ENCODE data around the gene DEPDC5. TPM values are rescaled to one million over a fixed set of nuclear protein-coding genes. Genes with fewer than 3 reads are reported as not detected.

Gene DEPDC5
- total RNA-seq, 1 donor from 2014 or later, result 22.5 TPM

DNA sequence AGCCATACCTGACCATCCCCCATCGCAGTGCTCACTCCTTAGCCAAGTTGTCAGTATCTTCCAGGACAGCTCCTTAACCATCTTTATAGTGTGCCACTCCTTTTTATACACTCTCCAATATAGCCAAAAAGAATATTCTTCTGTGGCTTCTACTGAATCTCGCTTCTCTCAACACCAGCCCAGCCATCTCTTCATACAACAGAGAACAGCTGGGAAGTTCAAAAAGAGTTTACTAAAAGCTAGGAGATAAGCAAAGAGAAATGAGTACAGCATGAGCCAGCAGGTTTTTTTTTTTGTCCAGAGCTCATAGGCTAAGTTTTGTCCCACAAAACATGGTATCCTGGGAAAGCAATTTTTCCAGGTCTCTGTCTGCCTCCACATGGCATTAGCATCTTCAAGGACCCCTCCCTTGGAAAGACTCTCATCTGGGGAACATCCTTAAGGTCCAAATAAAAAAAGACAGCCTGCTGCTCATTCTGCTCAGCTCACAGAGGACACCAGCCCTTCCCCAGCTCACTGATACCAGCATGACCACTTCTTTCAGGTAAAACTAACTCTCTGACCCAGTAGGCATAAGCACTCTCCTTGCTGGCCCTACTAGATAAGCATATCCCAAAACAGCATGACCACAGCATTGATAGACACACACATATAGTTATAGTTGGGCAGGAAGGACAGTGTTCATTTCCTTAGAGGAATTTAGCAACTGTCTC lies 141.7 kb downstream of the DEPDC5 start:
- DNase-seq (ENCODE audit: low read depth), result no peak

DNA sequence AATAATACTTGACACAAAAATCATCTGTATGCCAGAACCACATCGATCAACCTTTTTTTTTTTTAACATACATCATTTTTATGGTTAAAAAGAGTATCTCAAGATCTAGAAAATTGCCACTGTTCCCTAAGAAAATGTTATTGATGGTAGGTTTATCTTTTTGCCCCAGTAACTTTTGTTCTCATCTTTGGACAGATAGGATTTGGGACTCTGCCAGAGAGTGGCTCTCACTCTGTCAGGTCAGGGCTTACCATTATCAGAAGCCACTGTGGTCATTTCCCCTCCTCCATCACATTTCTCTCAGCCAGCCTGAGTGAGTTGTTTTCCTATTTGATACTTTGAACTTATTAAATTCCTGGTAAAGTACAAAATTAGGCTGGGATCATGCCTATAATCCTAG lies 142.7 kb downstream of the DEPDC5 start:
- DNase-seq (ENCODE audit: low read depth), result no peak

DNA sequence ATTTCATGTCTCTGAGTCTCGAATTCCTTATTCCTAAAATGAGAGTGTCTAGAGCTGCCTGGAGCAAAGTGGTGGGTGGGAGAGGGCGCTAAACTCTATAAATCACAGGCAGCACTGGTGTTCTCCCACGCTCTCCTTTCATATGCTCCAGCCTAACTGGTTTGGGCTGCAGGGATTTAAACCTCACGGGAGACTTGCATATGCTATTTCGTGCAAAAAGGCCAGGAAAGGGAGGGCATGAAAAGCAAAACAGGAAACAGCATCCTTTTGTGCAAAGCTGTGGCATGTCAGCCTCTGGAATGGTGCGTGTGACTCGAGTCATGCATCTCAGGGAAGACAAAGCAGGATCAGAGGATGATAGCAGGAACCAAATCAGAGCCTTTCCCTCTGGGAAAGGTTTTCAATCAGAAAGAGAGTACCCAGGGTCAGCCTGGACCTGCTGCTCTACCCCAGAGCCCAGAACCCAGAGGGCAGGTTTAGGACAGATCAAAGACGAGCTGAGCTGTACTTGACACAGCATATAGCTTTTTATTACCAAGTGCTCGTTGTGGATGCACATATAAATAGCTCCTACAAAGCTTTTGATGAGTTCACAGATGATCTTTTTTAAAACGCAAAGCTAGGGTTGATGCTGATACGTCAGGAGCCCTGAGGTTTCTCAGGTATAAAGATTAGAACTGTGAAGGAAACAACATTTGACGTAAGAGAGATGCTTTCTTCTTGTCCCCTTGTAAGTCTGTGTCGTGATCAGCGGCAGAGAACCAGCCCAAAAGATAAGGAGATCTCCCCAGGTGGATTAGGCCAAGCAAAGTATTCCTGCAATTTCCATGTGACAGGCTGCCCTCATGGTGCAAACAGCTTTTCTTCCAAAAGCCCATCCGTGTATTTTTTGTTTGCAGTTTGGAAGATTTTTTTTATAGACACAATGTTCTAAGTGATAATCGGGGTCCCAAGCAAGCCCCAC lies 144.3 kb downstream of the DEPDC5 start:
- DNase-seq (ENCODE audit: low read depth), result no peak

DNA sequence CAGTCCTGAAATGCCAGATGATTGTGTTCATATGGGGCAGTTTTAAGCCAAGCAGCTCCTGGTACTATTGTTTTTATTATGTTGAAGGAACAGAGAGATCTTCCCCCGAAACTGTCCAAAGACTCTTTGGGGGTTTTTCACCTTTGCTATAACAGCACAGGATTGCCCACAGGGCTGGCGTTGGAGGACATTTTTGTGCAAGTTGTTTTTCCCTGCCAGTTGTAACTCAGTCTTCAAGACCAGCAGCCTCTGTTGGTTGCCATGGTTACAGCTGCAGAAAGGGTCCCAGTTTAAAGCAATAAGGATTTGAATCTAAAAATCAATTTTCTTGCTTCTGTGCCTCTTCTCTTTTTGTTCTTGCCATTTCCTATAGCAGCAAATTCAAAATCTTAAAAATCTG lies 145.1 kb downstream of the DEPDC5 start:
- no peak for DNase-seq (ENCODE audit: low read depth)

DNA sequence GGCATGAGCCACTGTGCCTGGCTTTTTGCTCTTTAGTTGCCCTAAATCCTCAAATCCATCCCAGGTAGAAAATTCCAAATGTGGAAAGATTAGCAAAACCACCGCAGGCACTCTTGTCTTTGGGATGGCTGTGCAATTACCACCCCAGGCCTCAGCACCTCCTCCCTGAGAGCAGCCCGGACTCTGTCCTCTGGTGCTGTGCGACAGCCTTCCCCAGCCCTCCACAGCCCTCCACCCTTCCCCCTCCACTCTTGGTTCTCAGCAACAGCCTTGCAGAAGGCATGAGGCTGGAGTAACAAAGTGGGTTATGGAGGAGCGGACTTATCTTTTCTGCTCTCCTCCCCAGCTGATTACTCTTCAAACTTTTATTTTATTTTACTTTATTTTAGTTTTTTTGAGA lies 145.8 kb downstream of the DEPDC5 start:
- DNase-seq (ENCODE audit: low read depth), result no peak

DNA sequence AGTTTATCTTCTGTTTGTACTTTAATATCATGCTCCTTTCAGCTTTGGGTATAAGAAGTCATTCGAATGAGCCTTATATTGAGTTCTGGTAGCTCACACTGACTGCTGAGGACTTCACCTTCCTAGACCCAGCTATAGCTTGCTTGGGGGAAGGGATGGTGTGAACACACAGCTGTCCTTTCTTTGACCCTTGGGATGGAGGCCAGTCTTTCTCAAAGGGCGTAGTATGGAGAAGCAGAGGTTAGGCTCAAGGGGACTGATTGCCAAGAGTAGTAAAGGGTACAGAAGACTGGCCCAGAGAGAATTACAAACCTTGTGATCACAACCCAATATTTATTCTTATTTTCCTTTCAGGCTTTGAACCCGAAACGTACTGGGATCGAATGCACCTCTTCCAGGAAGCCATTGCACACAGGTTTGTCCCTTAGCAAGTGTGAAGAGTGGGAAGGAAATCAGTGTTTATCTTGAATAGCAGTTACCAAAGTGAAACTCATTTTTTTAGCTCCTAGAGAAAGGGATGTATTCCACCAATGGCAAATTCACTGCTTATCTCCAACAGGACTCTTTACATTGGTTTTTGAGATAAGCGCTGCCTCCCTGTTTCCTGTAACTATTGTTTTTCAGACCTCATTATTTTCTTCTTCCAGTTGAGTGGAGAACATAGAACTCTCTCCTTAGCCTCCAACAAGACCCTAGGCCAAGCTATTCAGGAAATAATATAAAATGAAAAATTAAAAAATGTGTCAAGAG lies 147.7 kb downstream of the DEPDC5 start:
- DNase-seq (ENCODE audit: low read depth), result no peak

DNA sequence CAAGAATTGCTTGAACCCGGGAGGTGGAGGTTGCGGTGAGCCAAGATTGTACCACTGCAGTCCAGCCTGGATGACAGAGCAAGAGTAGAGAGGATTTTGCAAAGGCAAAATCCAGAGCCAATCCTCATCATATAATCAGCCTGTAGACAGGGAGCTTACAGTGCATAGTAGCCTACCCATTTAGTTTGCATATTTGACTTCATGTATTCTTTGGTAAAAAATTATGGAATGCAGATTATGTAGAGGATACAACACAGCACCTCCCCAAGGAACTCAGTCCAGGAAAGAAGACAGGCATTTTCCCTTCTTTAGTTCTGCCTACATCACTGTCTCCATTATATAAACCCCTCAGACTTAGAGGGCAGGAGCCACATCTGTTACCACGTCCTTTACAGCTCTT lies 150.8 kb downstream of the DEPDC5 start:
- DNase-seq (ENCODE audit: low read depth), result no peak

DNA sequence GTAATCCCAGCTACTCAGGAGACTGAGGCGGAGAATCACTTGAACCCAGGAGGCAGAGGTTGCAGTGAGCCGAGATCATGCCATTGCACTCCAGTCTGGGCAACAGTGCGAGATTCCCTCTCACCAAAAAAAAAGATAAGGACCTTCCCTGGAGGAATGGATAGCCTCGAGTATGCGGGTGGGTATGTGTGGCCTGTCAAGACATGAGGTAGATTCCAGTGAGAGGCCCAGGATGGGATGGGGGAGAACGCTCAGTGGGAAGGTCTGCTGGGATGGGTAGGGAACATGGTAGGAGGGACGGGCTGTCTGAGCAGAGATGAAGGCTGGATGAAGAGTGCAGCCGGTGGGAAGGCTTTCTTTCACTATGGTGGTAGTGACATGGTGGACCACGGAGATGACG lies 151.5 kb downstream of the DEPDC5 start:
- no peak for DNase-seq (ENCODE audit: low read depth)

DNA sequence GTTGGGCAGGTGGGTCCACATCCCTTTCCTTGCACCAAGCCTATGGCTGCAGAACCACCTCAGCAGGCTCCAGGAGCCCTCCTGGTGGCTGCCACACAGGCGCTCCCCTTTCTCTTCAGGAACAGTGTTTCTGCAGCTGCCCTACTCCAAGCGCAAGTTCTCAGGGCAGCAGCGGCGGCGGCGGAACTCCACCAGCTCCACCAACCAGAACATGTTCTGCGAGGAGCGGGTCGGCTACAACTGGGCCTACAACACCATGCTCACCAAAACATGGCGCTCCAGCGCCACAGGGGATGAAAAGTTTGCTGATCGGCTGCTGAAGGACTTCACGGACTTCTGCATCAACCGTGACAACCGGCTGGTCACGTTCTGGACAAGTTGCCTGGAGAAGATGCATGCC lies 152.3 kb downstream of the DEPDC5 start:
- no peak for DNase-seq (ENCODE audit: low read depth)

DNA sequence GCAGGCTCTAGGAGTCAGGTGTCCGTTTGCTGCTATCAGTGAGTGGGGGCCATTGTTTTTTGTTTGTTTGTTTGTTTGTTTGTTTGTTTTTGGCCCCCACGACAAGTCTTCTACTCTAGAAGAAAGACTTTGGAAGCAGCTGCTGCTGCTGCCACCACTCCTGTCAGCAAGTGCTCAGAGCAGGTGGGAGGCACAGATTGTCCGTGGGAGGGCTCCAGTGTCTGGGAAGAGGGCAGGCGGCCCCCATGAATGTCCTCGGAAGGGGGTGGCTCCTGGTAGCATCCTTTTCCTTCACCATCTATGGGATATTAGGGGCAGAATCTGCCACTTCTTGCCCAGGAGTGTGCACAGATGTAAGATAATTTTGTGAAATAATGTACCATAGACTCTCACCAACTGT lies 152.8 kb downstream of the DEPDC5 start:
- no peak for DNase-seq (ENCODE audit: low read depth)

DNA sequence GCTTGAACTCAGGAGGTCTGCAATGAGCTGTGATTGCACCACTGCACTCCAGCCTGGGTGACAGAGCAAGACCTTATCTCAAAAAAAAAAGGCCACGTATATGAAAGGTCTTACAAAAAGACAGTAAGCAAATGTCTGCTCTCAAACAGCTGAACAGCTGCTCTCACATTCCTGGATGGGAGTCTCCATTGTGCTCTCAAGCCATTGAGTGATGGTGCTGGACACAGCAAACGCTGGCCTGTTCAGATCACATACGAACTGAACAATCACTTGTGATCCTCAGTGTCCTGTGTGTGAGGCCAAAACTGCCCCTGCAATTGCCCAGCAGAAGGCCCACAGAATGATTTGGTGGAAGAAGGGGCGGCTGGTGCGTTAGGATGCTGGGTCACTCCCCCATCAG lies 156.2 kb downstream of the DEPDC5 start:
- DNase-seq (ENCODE audit: low read depth), result no peak

DNA sequence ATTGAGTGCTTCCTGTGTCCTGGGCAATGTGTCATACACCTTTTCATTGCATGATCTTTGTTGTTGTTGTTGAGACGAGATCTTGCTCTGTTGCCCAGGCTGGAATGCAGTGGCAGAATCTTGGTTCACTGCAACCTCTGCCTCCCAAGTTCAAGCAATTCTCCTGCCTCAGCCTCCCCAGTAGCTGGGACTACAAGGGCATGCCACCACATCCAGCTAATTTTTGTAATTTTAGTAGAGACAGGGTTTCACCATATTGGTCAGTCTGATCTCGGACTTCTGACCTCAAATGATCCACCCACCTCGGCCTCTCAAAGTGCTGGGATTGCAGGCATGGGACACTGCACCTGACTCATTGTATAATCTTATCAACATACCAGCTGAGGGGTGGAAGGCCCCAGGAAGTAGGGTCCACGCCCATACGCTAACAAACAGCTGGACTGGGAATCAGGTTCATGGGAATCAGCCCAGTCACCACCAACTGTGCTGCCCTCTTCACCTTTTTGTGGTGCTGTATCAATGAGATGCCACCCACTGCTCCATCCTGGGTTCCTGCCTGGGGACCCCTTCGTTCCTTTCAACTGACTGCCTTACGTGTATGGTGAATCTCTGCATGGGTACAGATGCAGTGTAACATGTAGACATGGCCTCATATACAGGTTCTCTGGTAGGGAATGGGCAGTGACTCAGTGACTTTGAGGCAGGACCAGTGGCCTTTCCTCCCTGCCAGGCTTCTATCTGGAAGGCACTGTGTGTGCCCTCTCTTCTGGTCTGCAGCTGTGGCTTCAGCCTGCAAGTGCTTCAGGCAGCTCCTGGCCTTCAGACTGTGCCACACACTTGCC lies 158.0 kb downstream of the DEPDC5 start:
- DNase-seq (ENCODE audit: low read depth), result no peak

DNA sequence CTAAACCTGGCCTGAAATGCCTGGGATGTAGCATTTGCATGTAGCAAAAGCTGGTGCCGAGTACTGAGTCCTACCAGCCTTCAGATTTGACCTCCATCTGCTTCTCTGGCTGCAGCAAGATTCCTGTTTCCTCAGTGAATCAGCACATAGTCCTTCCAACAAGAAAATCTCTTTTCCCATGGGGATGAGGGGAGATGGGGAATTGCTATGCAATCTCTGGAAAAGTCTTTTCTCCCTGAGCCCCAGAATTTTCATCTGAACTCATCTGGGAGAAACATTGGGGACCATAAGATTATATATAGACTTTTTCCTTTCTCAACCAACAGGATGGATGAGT lies 158.6 kb downstream of the DEPDC5 start:
- no peak for DNase-seq (ENCODE audit: low read depth)

DNA sequence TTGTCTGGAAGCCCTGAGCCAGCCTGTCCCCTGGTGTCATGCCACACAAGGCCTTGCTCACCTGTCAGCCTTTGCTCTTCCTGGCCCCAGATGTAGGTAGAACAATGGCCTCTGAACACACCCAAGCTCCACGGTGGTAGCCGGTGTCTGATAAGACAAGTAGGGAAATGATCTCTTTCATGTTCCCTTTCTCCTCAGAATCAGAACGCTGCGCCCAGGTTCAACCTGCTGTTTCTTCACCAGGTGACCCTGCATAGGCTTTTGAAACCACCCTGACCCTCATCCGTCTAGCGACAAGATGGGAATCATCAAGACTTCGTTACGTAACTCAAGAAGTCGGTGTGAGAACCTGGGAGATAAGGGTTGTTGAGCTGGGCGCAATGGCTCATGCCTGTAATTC lies 161.8 kb downstream of the DEPDC5 start:
- no peak for DNase-seq (ENCODE audit: low read depth)

DNA sequence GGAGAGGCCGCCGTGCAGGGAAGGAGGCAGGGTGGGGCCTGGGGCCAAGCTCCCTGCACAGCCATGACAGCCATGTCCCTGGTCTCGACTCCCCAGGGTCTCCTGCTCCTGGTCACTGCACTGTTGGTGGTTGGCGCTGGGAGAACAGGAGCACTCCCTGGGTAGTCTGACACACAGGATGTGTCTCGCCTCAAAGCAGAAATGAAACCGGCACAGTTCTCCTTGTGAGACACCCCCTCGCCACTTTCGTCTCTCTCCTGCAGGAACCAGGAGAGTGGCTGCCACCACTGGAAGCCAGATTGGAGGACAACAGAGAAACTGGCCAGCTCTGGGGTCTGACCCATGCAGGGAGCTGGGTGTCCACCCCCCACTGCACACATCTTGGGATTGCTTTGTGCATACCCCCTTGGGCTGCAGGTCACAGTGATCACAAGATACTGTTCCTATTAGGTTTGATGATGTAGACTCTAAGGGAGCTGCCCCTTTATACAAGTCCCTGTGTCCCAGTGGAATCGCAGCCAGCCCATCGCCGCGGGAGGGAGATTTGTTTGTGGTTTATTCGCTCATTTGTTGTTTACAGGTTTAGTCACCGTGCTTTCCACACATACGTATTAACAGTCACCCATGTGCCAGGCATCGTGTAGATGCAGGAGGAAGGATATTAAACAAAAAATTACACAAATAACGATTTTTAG lies 163.6 kb downstream of the DEPDC5 start:
- DNase-seq (ENCODE audit: low read depth), result no peak

DNA sequence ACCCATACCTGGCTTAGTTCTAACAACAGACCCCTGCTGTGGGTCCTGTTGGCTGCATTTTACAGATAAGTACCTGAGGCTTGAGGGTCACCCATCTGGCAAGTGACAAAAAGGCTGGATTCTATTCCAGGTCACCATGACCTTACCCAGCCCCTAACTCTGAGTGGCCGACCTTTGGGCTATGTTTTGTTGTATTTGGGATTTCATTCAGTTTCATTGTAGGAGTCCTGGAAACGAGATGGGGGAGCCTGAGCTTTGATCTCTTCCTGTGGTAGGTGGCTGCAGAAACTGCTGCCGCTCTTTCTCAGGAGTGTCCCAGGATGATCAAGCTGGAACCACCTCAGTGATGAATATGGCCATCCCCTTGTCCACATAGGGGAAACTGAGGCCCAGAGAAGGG lies 165.9 kb downstream of the DEPDC5 start:
- DNase-seq (ENCODE audit: low read depth), result no peak

DNA sequence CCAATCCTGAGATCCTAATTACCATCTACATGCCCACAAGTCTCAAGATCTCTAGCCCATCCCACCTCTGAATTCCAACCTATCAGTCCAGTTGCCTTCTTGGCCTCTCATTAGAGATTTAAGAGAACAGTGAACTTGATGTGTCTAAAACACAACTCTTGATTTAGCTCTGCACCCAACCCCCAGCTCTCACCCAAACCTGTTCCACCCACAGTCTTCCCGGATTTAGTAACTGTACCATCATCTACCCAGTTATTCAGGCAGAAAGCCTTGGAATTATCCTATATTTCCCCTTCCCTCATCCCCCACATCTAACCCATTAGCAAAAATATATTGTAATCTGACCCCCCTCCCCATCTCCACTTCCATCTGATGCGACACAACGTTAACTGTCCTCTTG lies 166.5 kb downstream of the DEPDC5 start:
- no peak for DNase-seq (ENCODE audit: low read depth)

DNA sequence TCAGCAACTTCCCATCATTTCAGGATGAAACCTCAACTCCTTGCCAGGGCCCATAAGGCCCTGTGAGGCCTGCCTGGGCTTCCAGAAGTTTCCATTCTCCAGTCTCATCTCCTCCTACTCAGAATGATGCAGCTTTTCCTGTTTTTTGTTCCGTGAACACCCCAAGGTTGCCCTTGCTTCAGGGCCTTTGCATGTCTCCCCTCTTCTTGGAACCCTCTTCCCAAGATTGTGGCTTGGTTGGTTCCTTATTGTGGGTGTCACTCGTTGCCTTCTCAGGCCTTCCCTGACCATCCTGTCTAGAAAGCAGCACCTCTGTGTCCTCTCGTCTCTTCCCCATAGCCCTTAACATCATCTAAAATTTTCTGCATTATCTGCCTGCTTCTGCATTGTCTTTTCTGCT lies 167.3 kb downstream of the DEPDC5 start:
- no peak for DNase-seq (ENCODE audit: low read depth)

DNA sequence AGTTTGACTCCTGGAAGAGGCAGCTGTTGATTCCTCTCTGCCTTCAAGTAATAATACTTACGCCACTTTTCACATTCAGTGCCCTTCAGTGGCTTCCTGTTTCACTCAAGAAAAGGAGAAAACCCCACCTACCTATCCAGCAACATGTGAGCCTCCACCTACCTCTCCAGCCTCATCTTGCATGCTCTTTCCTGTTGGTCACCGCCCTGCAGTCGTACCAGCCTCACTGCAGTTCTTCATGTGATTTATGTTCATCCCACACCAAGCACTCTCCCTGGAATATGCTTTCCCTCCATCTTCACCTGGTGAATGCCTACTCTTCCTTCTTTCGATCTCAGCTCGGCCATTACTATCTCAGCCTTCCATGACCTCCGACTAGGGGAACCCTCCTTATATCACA lies 168.7 kb downstream of the DEPDC5 start:
- DNase-seq (ENCODE audit: low read depth), result no peak

DNA sequence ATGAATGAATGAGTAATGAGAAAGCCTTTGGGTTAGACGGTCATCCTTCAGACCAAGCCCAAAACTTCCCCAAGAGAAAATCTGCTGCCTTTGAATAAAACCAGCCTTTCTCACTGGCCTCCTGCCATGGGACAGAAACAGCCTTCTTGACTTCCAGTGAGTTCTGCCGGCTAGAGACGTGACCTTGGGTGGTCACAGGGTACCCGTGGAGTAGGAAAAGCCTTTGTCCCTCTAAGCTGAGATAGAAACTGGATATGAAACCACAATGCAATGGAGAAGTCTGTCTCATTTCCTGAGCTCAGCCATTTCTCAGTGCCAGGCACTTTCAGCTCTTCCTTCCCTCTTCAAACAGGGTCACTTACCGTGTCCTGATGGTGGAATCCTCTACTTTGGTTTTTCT lies 169.3 kb downstream of the DEPDC5 start:
- DNase-seq (ENCODE audit: low read depth), result no peak

DNA sequence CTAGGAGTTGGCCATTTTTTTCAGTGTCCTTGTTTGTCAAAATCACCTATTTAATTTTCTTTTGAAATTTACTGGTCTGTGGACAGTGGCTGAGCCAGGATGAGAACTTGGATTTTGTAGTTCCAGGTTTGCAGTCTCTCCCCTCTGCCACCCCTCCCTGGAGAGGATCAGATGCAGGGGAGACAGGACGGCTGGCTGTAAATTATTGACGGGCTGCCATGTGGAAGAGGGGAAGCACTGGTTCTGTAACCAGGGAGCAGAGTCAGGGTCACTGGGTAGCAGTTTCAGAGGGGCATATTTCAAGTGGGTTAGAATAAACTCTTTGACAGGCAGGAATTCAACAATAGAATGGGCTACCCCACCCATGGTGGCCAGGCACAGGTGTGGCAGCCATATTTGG lies 169.9 kb downstream of the DEPDC5 start:
- no peak for DNase-seq (ENCODE audit: low read depth)

Data from renal cortical epithelial cell (primary cell).